H9 (cell line): ENCODE measurements around the gene CCDC12. TPM values are rescaled to one million over a fixed set of nuclear protein-coding genes. Genes with fewer than 3 reads are reported as not detected.

Experiments used
- DNase-seq: peaks from one replicate; pipeline ENCODE4 v3.0.0-alpha.2; 2017
- H2AFZ ChIP-seq: one replicate; pipeline ENCODE4 v1.6.1; 2013; ENCODE audit warnings: mild to moderate bottlenecking, low read length, control low read depth, moderate library complexity
- H2AK5ac ChIP-seq: 2 replicates; pipeline ENCODE4 v1.6.1; 2013; ENCODE audit warnings: low read length, control low read depth, mixed read lengths; ENCODE audit not compliant: insufficient read length
- H2BK120ac ChIP-seq: one replicate; pipeline ENCODE4 v1.6.1; 2013; ENCODE audit warnings: low read depth, mild to moderate bottlenecking, low read length, control low read depth, inconsistent platforms; ENCODE audit not compliant: poor library complexity, severe bottlenecking
- H2BK12ac ChIP-seq: 2 replicates; pipeline ENCODE4 v1.6.1; 2013; ENCODE audit warnings: low read length, control low read depth, mixed read lengths, low read depth; ENCODE audit not compliant: insufficient read length
- H2BK15ac ChIP-seq: 2 replicates; pipeline ENCODE4 v1.6.1; 2013; ENCODE audit warnings: low read depth, low read length, control low read depth
- H2BK20ac ChIP-seq: one replicate; pipeline ENCODE4 v1.6.1; 2013; ENCODE audit warnings: low read depth, mild to moderate bottlenecking, low read length, control low read depth, inconsistent platforms; ENCODE audit not compliant: poor library complexity, severe bottlenecking
- H2BK5ac ChIP-seq: 2 replicates; pipeline ENCODE4 v1.6.1; 2013; ENCODE audit warnings: low read length, control low read depth, mixed read lengths; ENCODE audit not compliant: insufficient read length
- H3K14ac ChIP-seq: 2 replicates; pipeline ENCODE4 v1.6.1; 2013; ENCODE audit warnings: low read length, control low read depth; ENCODE audit not compliant: insufficient read depth
- H3K18ac ChIP-seq: 2 replicates; pipeline ENCODE4 v1.6.1; 2013; ENCODE audit warnings: low read depth, mild to moderate bottlenecking, mixed read lengths, low read length, control low read depth; ENCODE audit not compliant: insufficient read length
- H3K23ac ChIP-seq: 2 replicates; pipeline ENCODE4 v1.6.1; 2013; ENCODE audit warnings: low read length, control low read depth, mixed read lengths, low read depth; ENCODE audit not compliant: insufficient read length
- H3K23me2 ChIP-seq: 2 replicates; pipeline ENCODE4 v1.6.1; 2013; ENCODE audit warnings: low read depth, mild to moderate bottlenecking, mixed read lengths, low read length, control low read depth; ENCODE audit not compliant: insufficient read length, poor library complexity, severe bottlenecking
- H3K27ac ChIP-seq: 2 replicates; pipeline ENCODE4 v1.5.1; 2013; ENCODE audit warnings: low read length, control low read depth, mixed read lengths, low read depth; ENCODE audit not compliant: insufficient read length
- H3K27me3 ChIP-seq: 2 replicates; pipeline ENCODE4 v1.6.1; 2013; ENCODE audit warnings: low read length, control low read depth, inconsistent platforms; ENCODE audit not compliant: insufficient read depth
- H3K4ac ChIP-seq: 2 replicates; pipeline ENCODE4 v1.6.1; 2013; ENCODE audit warnings: low read depth, mild to moderate bottlenecking, control low read depth, inconsistent platforms, low read length, moderate library complexity
- H3K4me1 ChIP-seq: 2 replicates; pipeline ENCODE4 v1.6.1; 2013; ENCODE audit warnings: low read length, control low read depth, inconsistent platforms; ENCODE audit not compliant: insufficient read depth
- H3K4me2 ChIP-seq: 2 replicates; pipeline ENCODE4 v1.6.1; 2013; ENCODE audit warnings: low read length, control low read depth, mixed read lengths; ENCODE audit not compliant: insufficient read length, insufficient read depth
- H3K56ac ChIP-seq: 2 replicates; pipeline ENCODE4 v1.6.1; 2013; ENCODE audit warnings: low read depth, mild to moderate bottlenecking, mixed read lengths, low read length, control low read depth; ENCODE audit not compliant: insufficient read length
- H3K79me1 ChIP-seq: 2 replicates; pipeline ENCODE4 v1.6.1; 2013; ENCODE audit warnings: low read depth, mild to moderate bottlenecking, moderate library complexity, low read length, control low read depth, inconsistent platforms; ENCODE audit not compliant: insufficient read depth, poor library complexity, severe bottlenecking
- H3K79me2 ChIP-seq: 2 replicates; pipeline ENCODE4 v1.6.1; 2013; ENCODE audit warnings: low read length, control low read depth, inconsistent platforms; ENCODE audit not compliant: insufficient read depth
- H3K9ac ChIP-seq: 2 replicates; pipeline ENCODE4 v1.6.1; 2013; ENCODE audit warnings: low read length, control low read depth, mixed read lengths; ENCODE audit not compliant: insufficient read length; ENCODE audit errors: extremely low read depth
- H3K9me3 ChIP-seq: one replicate; pipeline ENCODE4 v1.6.1; 2013; ENCODE audit warnings: low read depth, low read length, inconsistent platforms; ENCODE audit not compliant: control insufficient read depth
- H3T11ph ChIP-seq: one replicate; pipeline ENCODE4 v1.6.1; 2013; ENCODE audit warnings: mild to moderate bottlenecking, low read length, control low read depth, inconsistent platforms
- H4K20me1 ChIP-seq: one replicate; pipeline ENCODE4 v1.6.1; 2013; ENCODE audit not compliant: control insufficient read depth, insufficient read length, insufficient read depth
- H4K5ac ChIP-seq: 2 replicates; pipeline ENCODE4 v1.6.1; 2013; ENCODE audit warnings: low read depth, mild to moderate bottlenecking, mixed read lengths, low read length, control low read depth; ENCODE audit not compliant: insufficient read length
- H4K8ac ChIP-seq: replicated peaks from 2 replicates; pipeline ENCODE4 v1.6.1; 2013; ENCODE audit warnings: low read length, control low read depth, mixed read lengths, low read depth; ENCODE audit not compliant: insufficient read length
- H4K91ac ChIP-seq: 2 replicates; pipeline ENCODE4 v1.6.1; 2013; ENCODE audit warnings: low read depth, mild to moderate bottlenecking, moderate library complexity, mixed read lengths, low read length, control low read depth; ENCODE audit not compliant: insufficient read length
- H3K27ac Mint-ChIP-seq, 3 experiments: 2 replicates in 2 of 3; 3 replicates in 1 of 3; pipeline ENCODE4 v1.8.0; 2020 to 2021; ENCODE audit warnings: mixed read lengths in 3 of 3, mild to moderate bottlenecking in 1 of 3, moderate library complexity in 1 of 3
- H3K27me3 Mint-ChIP-seq: 2 replicates; pipeline ENCODE4 v1.8.0; 2021; ENCODE audit warnings: low read depth, mild to moderate bottlenecking, moderate library complexity, mixed read lengths
- H3K36me3 Mint-ChIP-seq, 3 experiments: 2 replicates in 2 of 3; 3 replicates in 1 of 3; pipeline ENCODE4 v1.8.0; 2020 to 2021; ENCODE audit warnings: low read depth in 3 of 3, mixed read lengths in 3 of 3; ENCODE audit not compliant: insufficient read depth in 1 of 3
- H3K4me1 Mint-ChIP-seq, 2 experiments: 2 replicates each; pipeline ENCODE4 v1.8.0; 2020; ENCODE audit warnings: mixed read lengths in 2 of 2
- H3K4me3 Mint-ChIP-seq, 2 experiments: 2 replicates in 1 of 2; 3 replicates in 1 of 2; pipeline ENCODE4 v1.8.0; 2020 to 2021; ENCODE audit warnings: mild to moderate bottlenecking in 2 of 2, mixed read lengths in 2 of 2, moderate library complexity in 1 of 2
- H3K9me3 Mint-ChIP-seq, 2 experiments: 2 replicates in 1 of 2; 3 replicates in 1 of 2; pipeline ENCODE4 v1.8.0; 2020; ENCODE audit warnings: mild to moderate bottlenecking in 2 of 2, mixed read lengths in 2 of 2, moderate library complexity in 1 of 2
- WGBS: extraction: QIAGEN DNeasy Blood & Tissue Kit; methylation state at CpG from one replicate; pipeline ENCODE4 v1.1.7; 2013; ENCODE audit warnings: missing lambda C conversion rate, low lambda C conversion rate, mixed read lengths; ENCODE audit not compliant: insufficient read length; ENCODE audit errors: extremely low coverage; 5-methylcytosine and 5-hydroxymethylcytosine counted together
- total RNA-seq: library from RNA; stranded (reverse); gene quantifications from 2 replicates; pipeline ENCODE4 v1.2.1, GENCODE V29; 2021
- TF ChIP-seq, protein P1 (sequence below): fragments of 200-600 bp; sonication (generic); conservative IDR thresholded peaks from 3 replicates; pipeline ENCODE4 v1.8.0; 2021; ENCODE audit warnings: antibody characterized with exemption, mild to moderate bottlenecking

CCDC12 gene
- total RNA-seq, 1 experiment from 2014 or later: 54.0 TPM

DNA sequence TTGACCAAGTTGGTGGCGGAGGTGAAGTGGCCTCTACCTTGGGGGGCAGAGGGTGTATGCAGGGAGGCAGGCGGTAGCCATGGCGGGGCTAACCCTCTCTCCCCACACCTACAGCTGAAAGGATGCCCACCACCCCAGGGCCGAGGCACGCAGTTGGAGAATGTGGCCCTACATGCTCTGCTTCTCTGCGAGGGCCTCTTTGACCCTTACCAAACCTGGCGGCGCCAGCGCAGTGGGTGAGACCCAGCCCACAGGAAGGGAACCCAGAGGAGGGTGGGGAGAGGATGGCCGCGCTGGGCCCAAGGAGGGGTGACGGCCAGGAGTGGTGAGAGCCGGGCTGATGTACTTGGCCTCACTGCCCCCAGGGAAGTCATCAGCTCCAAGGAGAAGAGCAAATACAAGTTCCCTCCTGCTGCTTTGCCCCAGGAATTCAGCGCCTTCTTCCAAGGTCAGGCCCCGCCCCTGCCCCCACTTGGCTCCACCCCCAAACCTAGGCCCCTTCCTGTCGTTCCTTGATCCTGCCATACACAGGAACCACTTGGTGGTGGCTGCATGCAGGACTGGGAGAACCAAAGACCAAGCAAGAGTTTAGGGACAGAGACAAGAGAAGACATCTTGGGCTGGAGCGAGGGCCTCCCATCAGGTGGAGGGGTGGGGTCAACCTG is 12.7 kb upstream of the CCDC12 start:
- Histone ChIP-seq H3K23me2 (no peaks in the 10 kb centered on the region), H3K4me1 (peaks cover 4% of the 10 kb centered on the region; the same call in 1 of the 2 replicates), H2BK20ac (no peak overlapping the region), H3K4me2 (no peak overlapping the region), H4K5ac (no peak overlapping the region), H3K79me2 (no peaks in the 10 kb centered on the region), H2BK5ac (no peak overlapping the region), H3K23ac (no peak overlapping the region), H3K27ac (no peak overlapping the region), H2BK12ac (no peak overlapping the region), H3K4ac (no peak overlapping the region), H3K14ac (no peak overlapping the region), H3K27me3 (no peaks in the 10 kb centered on the region), H3K18ac (no peak overlapping the region), H4K8ac (no peak overlapping the region), H3K9ac (no peak overlapping the region), H3K56ac (no peak overlapping the region), H4K20me1 (no peaks in the 10 kb centered on the region), H2BK15ac (no peak overlapping the region), H3K9me3 (no peaks in the 10 kb centered on the region), H2BK120ac (no peak overlapping the region), H4K91ac (no peak overlapping the region), H2AFZ (no peak overlapping the region), H3K79me1 (no peaks in the 10 kb centered on the region), H3T11ph (no peak overlapping the region), H2AK5ac (no peak overlapping the region)
- Mint-ChIP-seq H3K4me1 (peaks cover 32 to 38% of the 10 kb centered on the region in 2 experiments), H3K9me3 (no peaks in the 10 kb centered on the region), H3K27ac (peak overlapping the region in 2 of 3 experiments; percentile 51 to 82; a peak in 3 of 7 replicates), H3K36me3 (peaks cover 12 to 25% (median 15%) of the 10 kb centered on the region in 3 experiments), H3K4me3 (no peak overlapping the region), H3K27me3 (no peaks in the 10 kb centered on the region)
- TF ChIP-seq, protein P1, sequence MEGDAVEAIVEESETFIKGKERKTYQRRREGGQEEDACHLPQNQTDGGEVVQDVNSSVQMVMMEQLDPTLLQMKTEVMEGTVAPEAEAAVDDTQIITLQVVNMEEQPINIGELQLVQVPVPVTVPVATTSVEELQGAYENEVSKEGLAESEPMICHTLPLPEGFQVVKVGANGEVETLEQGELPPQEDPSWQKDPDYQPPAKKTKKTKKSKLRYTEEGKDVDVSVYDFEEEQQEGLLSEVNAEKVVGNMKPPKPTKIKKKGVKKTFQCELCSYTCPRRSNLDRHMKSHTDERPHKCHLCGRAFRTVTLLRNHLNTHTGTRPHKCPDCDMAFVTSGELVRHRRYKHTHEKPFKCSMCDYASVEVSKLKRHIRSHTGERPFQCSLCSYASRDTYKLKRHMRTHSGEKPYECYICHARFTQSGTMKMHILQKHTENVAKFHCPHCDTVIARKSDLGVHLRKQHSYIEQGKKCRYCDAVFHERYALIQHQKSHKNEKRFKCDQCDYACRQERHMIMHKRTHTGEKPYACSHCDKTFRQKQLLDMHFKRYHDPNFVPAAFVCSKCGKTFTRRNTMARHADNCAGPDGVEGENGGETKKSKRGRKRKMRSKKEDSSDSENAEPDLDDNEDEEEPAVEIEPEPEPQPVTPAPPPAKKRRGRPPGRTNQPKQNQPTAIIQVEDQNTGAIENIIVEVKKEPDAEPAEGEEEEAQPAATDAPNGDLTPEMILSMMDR: no peak
- peak; percentile 57 for DNase-seq
- no CpG with 5 or more reads among the region's 17 CpGs for WGBS
